HEK293T (cell line): ENCODE measurements around the gene KRTAP19-8.

Source experiments
- CTCF ChIA-PET: fragments of 350-600 bp; formaldehyde crosslinking; extraction: SDS; loops from one replicate; lab custom pipeline; 2021; ENCODE audit warnings: antibody characterized with exemption, inconsistent platforms; lab: Yijun Ruan, JAX
- POLR2A ChIA-PET: fragments of 350-600 bp; formaldehyde crosslinking; extraction: SDS; loops from one replicate; lab custom pipeline; 2020; ENCODE audit warnings: antibody characterized with exemption, inconsistent platforms; lab: Yijun Ruan, JAX
- DNase-seq: peaks from one replicate; pipeline ENCODE4 v3.0.0; 2012; ENCODE audit warnings: mixed read lengths; ENCODE audit errors: extremely low spot score
- ARNT ChIP-seq: fragments of 450-650 bp; IDR thresholded peaks from 2 replicates; pipeline ENCODE4 v1.6.1; 2017; ENCODE audit warnings: mild to moderate bottlenecking
- BHLHE40 ChIP-seq: fragments of 450-650 bp; IDR thresholded peaks from 2 replicates; pipeline ENCODE4 v1.6.1; 2016; ENCODE audit warnings: mild to moderate bottlenecking, moderate library complexity, borderline replicate concordance
- CTBP1 ChIP-seq: fragments of 450-650 bp; IDR thresholded peaks from 2 replicates; pipeline ENCODE4 v1.6.1; 2016; ENCODE audit warnings: borderline replicate concordance
- ELF4 ChIP-seq: fragments of 450-650 bp; IDR thresholded peaks from 2 replicates; pipeline ENCODE4 v1.6.1; 2017; ENCODE audit warnings: antibody characterized with exemption
- FOXA1 ChIP-seq: fragments of 450-650 bp; IDR thresholded peaks from 2 replicates; pipeline ENCODE4 v1.6.1; 2016; ENCODE audit warnings: mild to moderate bottlenecking
- FOXK2 ChIP-seq: fragments of 450-650 bp; IDR thresholded peaks from 2 replicates; pipeline ENCODE4 v1.6.1; 2016; ENCODE audit warnings: mild to moderate bottlenecking
- FOXM1 ChIP-seq: fragments of 450-650 bp; IDR thresholded peaks from 2 replicates; pipeline ENCODE4 v1.6.1; 2017; ENCODE audit warnings: mild to moderate bottlenecking, borderline replicate concordance
- HDGF ChIP-seq: fragments of 450-650 bp; IDR thresholded peaks from 2 replicates; pipeline ENCODE4 v1.6.1; 2017; ENCODE audit warnings: antibody characterized with exemption, borderline replicate concordance
- L3MBTL2 ChIP-seq: fragments of 450-650 bp; conservative IDR thresholded peaks from 2 replicates; pipeline ENCODE4 v1.6.1; 2016; ENCODE audit warnings: mild to moderate bottlenecking
- LEF1 ChIP-seq: fragments of 450-650 bp; IDR thresholded peaks from 2 replicates; pipeline ENCODE4 v1.6.1; 2017; ENCODE audit warnings: mild to moderate bottlenecking, borderline replicate concordance
- NFRKB ChIP-seq: fragments of 450-650 bp; IDR thresholded peaks from 2 replicates; pipeline ENCODE4 v1.6.1; 2016; ENCODE audit warnings: mild to moderate bottlenecking, moderate library complexity
- SP1 ChIP-seq: fragments of 450-650 bp; IDR thresholded peaks from 2 replicates; pipeline ENCODE4 v1.6.1; 2017
- SUZ12 ChIP-seq: fragments of 450-650 bp; IDR thresholded peaks from 2 replicates; pipeline ENCODE4 v1.6.1; 2016; ENCODE audit warnings: mild to moderate bottlenecking
- TARDBP ChIP-seq: fragments of 450-650 bp; IDR thresholded peaks from 2 replicates; pipeline ENCODE4 v1.6.1; 2016
- ZNF384 ChIP-seq: fragments of 450-650 bp; IDR thresholded peaks from 2 replicates; pipeline ENCODE4 v1.6.1; 2016
- TF ChIP-seq, protein P1 (sequence below): fragments of 450-650 bp; IDR thresholded peaks from 2 replicates; pipeline ENCODE4 v1.6.1; 2016

KRTAP19-8 gene

DNA sequence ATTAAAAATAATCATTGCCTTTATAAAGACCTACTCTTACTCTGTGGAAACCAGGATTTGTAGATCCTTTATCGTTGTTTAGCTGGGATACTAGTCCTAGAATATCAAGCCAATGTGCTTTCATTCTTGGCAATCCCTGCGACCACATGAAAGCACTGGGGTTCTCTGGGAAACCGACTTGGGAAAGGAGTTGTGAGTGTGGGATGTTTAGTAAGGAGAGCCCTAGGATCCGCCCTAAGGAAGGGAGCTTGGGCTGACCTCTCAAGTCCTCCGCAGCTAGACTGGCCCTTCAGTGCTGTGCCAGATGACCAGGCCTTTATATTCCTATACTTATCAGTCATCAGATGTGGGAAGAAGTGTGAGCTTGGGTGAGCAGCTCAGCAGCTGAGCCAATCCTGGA, 5.2 kb upstream of the KRTAP19-8 start:
- DNase-seq = no peak
- ChIA-PET POLR2A (no interaction called here), CTCF (no interaction called here)
- TF ChIP-seq ZNF384 (no peak), CTBP1 (no peak), TARDBP (no peak), FOXK2 (no peak), HDGF (no peak)

DNA sequence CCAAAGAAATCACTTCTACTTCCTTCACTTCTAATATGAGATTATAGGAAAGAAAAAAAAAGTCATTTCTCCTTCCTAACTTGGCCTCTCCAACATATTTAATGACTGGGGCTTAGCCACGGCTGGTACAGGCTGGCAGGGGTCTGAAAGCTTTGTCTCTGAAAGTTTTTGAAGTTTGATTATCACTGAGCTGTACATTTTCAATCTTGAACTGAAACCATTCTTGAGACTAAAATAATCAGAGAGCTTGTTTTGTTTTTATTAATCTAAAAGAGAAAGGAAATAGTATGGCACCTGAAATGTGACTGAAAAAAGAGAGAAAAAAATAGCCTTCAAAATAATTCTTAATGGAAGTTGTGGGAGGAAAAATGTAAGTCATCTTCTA, 3.8 kb upstream of the KRTAP19-8 start:
- POLR2A ChIA-PET = no interaction called here
- CTCF ChIA-PET = no interaction called here
- TF ChIP-seq SP1 = no peak
- TF ChIP-seq, protein P1, sequence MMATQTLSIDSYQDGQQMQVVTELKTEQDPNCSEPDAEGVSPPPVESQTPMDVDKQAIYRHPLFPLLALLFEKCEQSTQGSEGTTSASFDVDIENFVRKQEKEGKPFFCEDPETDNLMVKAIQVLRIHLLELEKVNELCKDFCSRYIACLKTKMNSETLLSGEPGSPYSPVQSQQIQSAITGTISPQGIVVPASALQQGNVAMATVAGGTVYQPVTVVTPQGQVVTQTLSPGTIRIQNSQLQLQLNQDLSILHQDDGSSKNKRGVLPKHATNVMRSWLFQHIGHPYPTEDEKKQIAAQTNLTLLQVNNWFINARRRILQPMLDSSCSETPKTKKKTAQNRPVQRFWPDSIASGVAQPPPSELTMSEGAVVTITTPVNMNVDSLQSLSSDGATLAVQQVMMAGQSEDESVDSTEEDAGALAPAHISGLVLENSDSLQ = no peak
- no peak for TF ChIP-seq CTBP1
- no peak for TF ChIP-seq FOXM1
- no peak for TF ChIP-seq SUZ12
- no peak for TF ChIP-seq NFRKB
- no peak for DNase-seq

DNA sequence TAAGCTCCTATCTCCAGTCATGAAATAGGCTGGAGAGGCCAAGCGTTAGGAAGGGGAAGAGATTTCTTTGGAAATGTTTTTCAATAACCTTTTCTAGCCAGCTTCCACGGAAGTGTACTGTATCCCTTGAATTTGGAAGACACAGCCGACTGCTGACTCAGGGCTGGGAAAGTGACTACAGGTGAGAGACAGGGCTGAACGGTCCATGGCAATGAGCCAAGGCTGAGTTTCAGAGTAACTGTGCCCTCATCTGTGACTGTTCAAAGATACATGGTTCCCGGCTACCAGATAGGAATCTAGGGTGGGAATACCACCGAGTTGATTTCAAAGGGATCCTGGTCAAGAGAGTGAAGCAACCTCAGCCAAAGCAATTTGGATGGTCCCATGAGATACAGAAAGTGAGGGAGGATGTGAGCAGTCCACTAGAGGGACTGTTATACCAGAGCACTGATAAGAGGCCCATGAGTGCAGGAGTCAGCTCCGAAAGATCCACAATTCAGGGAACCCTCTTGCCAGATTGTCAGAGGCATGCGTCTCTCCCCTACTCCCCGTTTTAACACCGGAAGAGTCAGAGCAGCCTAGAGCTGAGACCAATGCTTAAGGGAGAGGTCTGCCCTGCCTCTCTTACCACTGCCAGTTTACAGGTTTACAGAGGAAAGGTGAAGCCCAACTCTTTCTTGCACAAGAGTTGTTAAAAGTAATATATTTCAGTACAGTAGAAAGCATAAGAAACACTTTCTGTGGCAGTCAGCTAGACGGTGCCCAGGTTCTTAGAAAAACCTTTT, 3.2 kb upstream of the KRTAP19-8 start:
- CTCF ChIA-PET = no interaction called here
- POLR2A ChIA-PET = no interaction called here
- TF ChIP-seq BHLHE40 (no peak), CTBP1 (no peak), FOXM1 (no peak), SUZ12 (no peak), TARDBP (no peak), NFRKB (no peak), HDGF (no peak), LEF1 (no peak), FOXA1 (no peak), ELF4 (no peak), ARNT (no peak), FOXK2 (no peak), ZNF384 (no peak), L3MBTL2 (no peak), SP1 (no peak)
- TF ChIP-seq, protein P1 = no peak
- no peak for DNase-seq

GRCh38 chr21:31034378-31034777, 3.9 kb downstream of the KRTAP19-8 start:
- DNase-seq = no peak
- CTCF ChIA-PET = no interaction called here
- POLR2A ChIA-PET = no interaction called here
- TF ChIP-seq BHLHE40 = no peak
- TF ChIP-seq FOXA1 = no peak
- no peak for TF ChIP-seq SP1
- TF ChIP-seq ELF4 = no peak
- no peak for TF ChIP-seq HDGF
- no peak for TF ChIP-seq FOXK2
- no peak for TF ChIP-seq L3MBTL2
- no peak for TF ChIP-seq NFRKB

- CTCF ChIA-PET = interaction anchor here (0.6 kb wide), 1 partner anchor 152 kb away, joined by 5 read pairs; no protein-coding TSS in a partner anchor
- TF ChIP-seq FOXM1 (no peak), L3MBTL2 (no peak), SUZ12 (no peak), CTBP1 (no peak), SP1 (no peak), LEF1 (no peak), HDGF (no peak), NFRKB (no peak)
- no peak for DNase-seq
- POLR2A ChIA-PET = no interaction called here
Measured at GRCh38 chr21:31030367-31031106, 7.7 kb downstream of the KRTAP19-8 start.

DNA sequence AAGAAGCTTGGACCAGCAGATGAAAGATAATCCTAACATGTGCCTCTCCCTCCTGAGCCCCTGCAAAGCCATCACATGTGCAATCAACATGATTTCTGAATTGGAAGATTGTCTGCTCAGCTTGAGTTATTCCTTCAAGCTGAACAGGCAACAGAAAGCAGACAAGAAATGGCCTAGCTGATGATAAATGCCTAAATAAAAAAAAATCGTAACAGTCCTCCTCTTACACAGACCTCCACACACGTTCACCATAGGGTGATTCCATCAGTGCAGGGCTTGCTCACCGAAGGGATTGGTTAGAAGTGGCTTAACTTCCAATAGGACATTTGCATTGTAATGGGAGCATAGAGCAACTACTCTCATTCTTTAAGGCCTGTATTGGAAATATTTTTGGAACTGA, 14.6 kb downstream of the KRTAP19-8 start:
- DNase-seq = no peak
- CTCF ChIA-PET = interaction anchor here (0.6 kb wide), 1 partner anchor 13 kb away, joined by 3 read pairs; no protein-coding TSS in a partner anchor
- TF ChIP-seq, protein P1 = no peak
- TF ChIP-seq BHLHE40 (no peak), L3MBTL2 (no peak), FOXK2 (no peak), ARNT (no peak), ELF4 (no peak)
- POLR2A ChIA-PET = no interaction called here
